K562 (cell line): ENCODE results near the gene LZTS2.

Experiments used
- SRF ChIP-seq, 2 experiments: fragments of 250-450, 450-650 bp in 1 of 2; sonication (Bioruptor Pico) in 1 of 2; sonication (generic) in 1 of 2; formaldehyde crosslinking; IDR thresholded peaks; 2 replicates each; pipeline versions ENCODE4 v1.5.0 to v1.5.1; 2020 to 2022; ENCODE audit warnings: mild to moderate bottlenecking in 1 of 2, missing genetic modification reagents in 1 of 2
- ZFX ChIP-seq: sonication (generic); formaldehyde crosslinking; IDR thresholded peaks from 2 replicates; pipeline ENCODE4 v1.8.0; 2022; ENCODE audit warnings: mild to moderate bottlenecking, missing genetic modification reagents, moderate library complexity
- ZNF217 ChIP-seq: sonication (generic); formaldehyde crosslinking; IDR thresholded peaks from 2 replicates; pipeline ENCODE4 v1.8.0; 2022; ENCODE audit warnings: mild to moderate bottlenecking, missing genetic modification reagents
- ZNF780A ChIP-seq: fragments of 250-450 bp; sonication (Bioruptor Pico); IDR thresholded peaks from 2 replicates; pipeline ENCODE4 v1.5.0; 2021; ENCODE audit warnings: mild to moderate bottlenecking
- TF ChIP-seq, protein P1 (sequence below), 3 experiments: IDR thresholded peaks in 2 of 3; conservative IDR thresholded peaks in 1 of 3; 2 replicates each; pipeline ENCODE4 v1.5.1; 2011 to 2012; ENCODE audit warnings: low read length in 3 of 3, mild to moderate bottlenecking in 3 of 3, control low read depth in 2 of 3, improper control_type of control experiment in 1 of 3, inconsistent platforms in 1 of 3, low read depth in 1 of 3, mixed read lengths in 1 of 3, moderate library complexity in 1 of 3; ENCODE audit not compliant: insufficient read depth in 2 of 3

DNA sequence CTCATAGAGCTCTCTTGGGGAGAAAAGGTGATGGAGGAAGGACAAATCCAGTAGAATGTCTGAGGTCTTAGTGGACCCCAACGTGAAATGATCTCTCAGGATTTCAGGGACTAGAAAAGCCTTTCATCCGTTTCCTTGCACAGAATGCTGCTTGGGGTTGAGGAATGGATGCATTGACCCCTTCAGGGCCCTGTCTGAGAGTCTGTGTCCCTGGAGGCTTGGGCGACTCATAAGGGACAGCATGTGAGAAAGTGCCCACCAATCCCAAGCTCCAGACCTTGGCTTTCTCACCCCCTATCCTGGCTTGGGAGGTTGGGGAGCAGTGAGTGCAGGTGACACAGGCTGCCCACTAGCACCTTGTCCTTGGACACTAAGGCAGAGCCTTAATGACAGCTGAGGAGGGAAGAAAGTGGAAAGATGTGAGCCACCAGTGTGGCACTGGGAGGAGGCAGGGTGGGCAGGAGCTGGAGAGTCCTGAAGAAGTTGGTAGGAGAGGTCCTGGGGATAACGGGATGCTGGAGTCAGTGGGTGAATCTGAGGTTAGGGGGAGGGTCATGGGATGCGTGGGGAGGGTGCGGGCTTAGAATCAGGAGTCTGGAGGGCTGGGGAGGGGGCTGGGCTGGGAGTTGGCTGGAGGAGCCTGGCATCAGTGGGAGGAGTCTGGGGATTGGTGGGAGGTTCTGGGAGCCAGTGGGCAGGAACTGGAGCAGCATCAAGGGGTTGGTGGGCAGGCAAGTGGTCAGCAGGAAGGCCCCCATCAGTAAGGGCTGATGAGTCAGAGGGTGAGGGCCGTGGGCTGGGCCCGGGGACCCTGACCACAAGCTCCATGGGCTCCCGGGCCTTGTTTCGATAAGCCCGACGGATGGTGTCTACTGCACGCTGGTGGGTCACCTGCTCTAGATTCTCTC lies 8.6 kb downstream of the LZTS2 start:
- TF ChIP-seq, protein P1, sequence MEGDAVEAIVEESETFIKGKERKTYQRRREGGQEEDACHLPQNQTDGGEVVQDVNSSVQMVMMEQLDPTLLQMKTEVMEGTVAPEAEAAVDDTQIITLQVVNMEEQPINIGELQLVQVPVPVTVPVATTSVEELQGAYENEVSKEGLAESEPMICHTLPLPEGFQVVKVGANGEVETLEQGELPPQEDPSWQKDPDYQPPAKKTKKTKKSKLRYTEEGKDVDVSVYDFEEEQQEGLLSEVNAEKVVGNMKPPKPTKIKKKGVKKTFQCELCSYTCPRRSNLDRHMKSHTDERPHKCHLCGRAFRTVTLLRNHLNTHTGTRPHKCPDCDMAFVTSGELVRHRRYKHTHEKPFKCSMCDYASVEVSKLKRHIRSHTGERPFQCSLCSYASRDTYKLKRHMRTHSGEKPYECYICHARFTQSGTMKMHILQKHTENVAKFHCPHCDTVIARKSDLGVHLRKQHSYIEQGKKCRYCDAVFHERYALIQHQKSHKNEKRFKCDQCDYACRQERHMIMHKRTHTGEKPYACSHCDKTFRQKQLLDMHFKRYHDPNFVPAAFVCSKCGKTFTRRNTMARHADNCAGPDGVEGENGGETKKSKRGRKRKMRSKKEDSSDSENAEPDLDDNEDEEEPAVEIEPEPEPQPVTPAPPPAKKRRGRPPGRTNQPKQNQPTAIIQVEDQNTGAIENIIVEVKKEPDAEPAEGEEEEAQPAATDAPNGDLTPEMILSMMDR (IDR thresholded peaks at IDR 0.05 in 2 of 3, conservative IDR thresholded peaks at IDR 0.05 in 1 of 3; ENCODE audit: insufficient read depth in 2 of 3, low read depth in 1 of 3, low read length in 3 of 3) = no peak
- TF ChIP-seq ZFX = no peak
- no peak for TF ChIP-seq ZNF217
- no peak for TF ChIP-seq ZNF780A
- no peak for TF ChIP-seq SRF (CRISPR knock-in tag; IDR thresholded peaks at IDR 0.05)
